H9 (cell line): ENCODE measurements around the gene ARHGEF39. TPM values are rescaled to one million over a fixed set of nuclear protein-coding genes. Genes with fewer than 3 reads are reported as not detected.

Source experiments
- DNase-seq: peaks from one replicate; pipeline ENCODE4 v3.0.0-alpha.2; 2017
- H2AFZ ChIP-seq: one replicate; pipeline ENCODE4 v1.6.1; 2013; ENCODE audit warnings: mild to moderate bottlenecking, low read length, control low read depth, moderate library complexity
- H2AK5ac ChIP-seq: 2 replicates; pipeline ENCODE4 v1.6.1; 2013; ENCODE audit warnings: low read length, control low read depth, mixed read lengths; ENCODE audit not compliant: insufficient read length
- H2BK120ac ChIP-seq: one replicate; pipeline ENCODE4 v1.6.1; 2013; ENCODE audit warnings: low read depth, mild to moderate bottlenecking, low read length, control low read depth, inconsistent platforms; ENCODE audit not compliant: poor library complexity, severe bottlenecking
- H2BK12ac ChIP-seq: 2 replicates; pipeline ENCODE4 v1.6.1; 2013; ENCODE audit warnings: low read length, control low read depth, mixed read lengths, low read depth; ENCODE audit not compliant: insufficient read length
- H2BK15ac ChIP-seq: 2 replicates; pipeline ENCODE4 v1.6.1; 2013; ENCODE audit warnings: low read depth, low read length, control low read depth
- H2BK20ac ChIP-seq: one replicate; pipeline ENCODE4 v1.6.1; 2013; ENCODE audit warnings: low read depth, mild to moderate bottlenecking, low read length, control low read depth, inconsistent platforms; ENCODE audit not compliant: poor library complexity, severe bottlenecking
- H2BK5ac ChIP-seq: 2 replicates; pipeline ENCODE4 v1.6.1; 2013; ENCODE audit warnings: low read length, control low read depth, mixed read lengths; ENCODE audit not compliant: insufficient read length
- H3K14ac ChIP-seq: 2 replicates; pipeline ENCODE4 v1.6.1; 2013; ENCODE audit warnings: low read length, control low read depth; ENCODE audit not compliant: insufficient read depth
- H3K18ac ChIP-seq: 2 replicates; pipeline ENCODE4 v1.6.1; 2013; ENCODE audit warnings: low read depth, mild to moderate bottlenecking, mixed read lengths, low read length, control low read depth; ENCODE audit not compliant: insufficient read length
- H3K23ac ChIP-seq: 2 replicates; pipeline ENCODE4 v1.6.1; 2013; ENCODE audit warnings: low read length, control low read depth, mixed read lengths, low read depth; ENCODE audit not compliant: insufficient read length
- H3K23me2 ChIP-seq: 2 replicates; pipeline ENCODE4 v1.6.1; 2013; ENCODE audit warnings: low read depth, mild to moderate bottlenecking, mixed read lengths, low read length, control low read depth; ENCODE audit not compliant: insufficient read length, poor library complexity, severe bottlenecking
- H3K27ac ChIP-seq: 2 replicates; pipeline ENCODE4 v1.5.1; 2013; ENCODE audit warnings: low read length, control low read depth, mixed read lengths, low read depth; ENCODE audit not compliant: insufficient read length
- H3K27me3 ChIP-seq: 2 replicates; pipeline ENCODE4 v1.6.1; 2013; ENCODE audit warnings: low read length, control low read depth, inconsistent platforms; ENCODE audit not compliant: insufficient read depth
- H3K4ac ChIP-seq: 2 replicates; pipeline ENCODE4 v1.6.1; 2013; ENCODE audit warnings: low read depth, mild to moderate bottlenecking, control low read depth, inconsistent platforms, low read length, moderate library complexity
- H3K4me1 ChIP-seq: 2 replicates; pipeline ENCODE4 v1.6.1; 2013; ENCODE audit warnings: low read length, control low read depth, inconsistent platforms; ENCODE audit not compliant: insufficient read depth
- H3K4me2 ChIP-seq: 2 replicates; pipeline ENCODE4 v1.6.1; 2013; ENCODE audit warnings: low read length, control low read depth, mixed read lengths; ENCODE audit not compliant: insufficient read length, insufficient read depth
- H3K56ac ChIP-seq: 2 replicates; pipeline ENCODE4 v1.6.1; 2013; ENCODE audit warnings: low read depth, mild to moderate bottlenecking, mixed read lengths, low read length, control low read depth; ENCODE audit not compliant: insufficient read length
- H3K79me1 ChIP-seq: 2 replicates; pipeline ENCODE4 v1.6.1; 2013; ENCODE audit warnings: low read depth, mild to moderate bottlenecking, moderate library complexity, low read length, control low read depth, inconsistent platforms; ENCODE audit not compliant: insufficient read depth, poor library complexity, severe bottlenecking
- H3K79me2 ChIP-seq: 2 replicates; pipeline ENCODE4 v1.6.1; 2013; ENCODE audit warnings: low read length, control low read depth, inconsistent platforms; ENCODE audit not compliant: insufficient read depth
- H3K9ac ChIP-seq: 2 replicates; pipeline ENCODE4 v1.6.1; 2013; ENCODE audit warnings: low read length, control low read depth, mixed read lengths; ENCODE audit not compliant: insufficient read length; ENCODE audit errors: extremely low read depth
- H3K9me3 ChIP-seq: one replicate; pipeline ENCODE4 v1.6.1; 2013; ENCODE audit warnings: low read depth, low read length, inconsistent platforms; ENCODE audit not compliant: control insufficient read depth
- H3T11ph ChIP-seq: one replicate; pipeline ENCODE4 v1.6.1; 2013; ENCODE audit warnings: mild to moderate bottlenecking, low read length, control low read depth, inconsistent platforms
- H4K20me1 ChIP-seq: one replicate; pipeline ENCODE4 v1.6.1; 2013; ENCODE audit not compliant: control insufficient read depth, insufficient read length, insufficient read depth
- H4K5ac ChIP-seq: 2 replicates; pipeline ENCODE4 v1.6.1; 2013; ENCODE audit warnings: low read depth, mild to moderate bottlenecking, mixed read lengths, low read length, control low read depth; ENCODE audit not compliant: insufficient read length
- H4K8ac ChIP-seq: replicated peaks from 2 replicates; pipeline ENCODE4 v1.6.1; 2013; ENCODE audit warnings: low read length, control low read depth, mixed read lengths, low read depth; ENCODE audit not compliant: insufficient read length
- H4K91ac ChIP-seq: 2 replicates; pipeline ENCODE4 v1.6.1; 2013; ENCODE audit warnings: low read depth, mild to moderate bottlenecking, moderate library complexity, mixed read lengths, low read length, control low read depth; ENCODE audit not compliant: insufficient read length
- H3K27ac Mint-ChIP-seq, 3 experiments: 2 replicates in 2 of 3; 3 replicates in 1 of 3; pipeline ENCODE4 v1.8.0; 2020 to 2021; ENCODE audit warnings: mixed read lengths in 3 of 3, mild to moderate bottlenecking in 1 of 3, moderate library complexity in 1 of 3
- H3K27me3 Mint-ChIP-seq: 2 replicates; pipeline ENCODE4 v1.8.0; 2021; ENCODE audit warnings: low read depth, mild to moderate bottlenecking, moderate library complexity, mixed read lengths
- H3K36me3 Mint-ChIP-seq, 3 experiments: 2 replicates in 2 of 3; 3 replicates in 1 of 3; pipeline ENCODE4 v1.8.0; 2020 to 2021; ENCODE audit warnings: low read depth in 3 of 3, mixed read lengths in 3 of 3; ENCODE audit not compliant: insufficient read depth in 1 of 3
- H3K4me1 Mint-ChIP-seq, 2 experiments: 2 replicates each; pipeline ENCODE4 v1.8.0; 2020; ENCODE audit warnings: mixed read lengths in 2 of 2
- H3K4me3 Mint-ChIP-seq, 2 experiments: 2 replicates in 1 of 2; 3 replicates in 1 of 2; pipeline ENCODE4 v1.8.0; 2020 to 2021; ENCODE audit warnings: mild to moderate bottlenecking in 2 of 2, mixed read lengths in 2 of 2, moderate library complexity in 1 of 2
- H3K9me3 Mint-ChIP-seq, 2 experiments: 2 replicates in 1 of 2; 3 replicates in 1 of 2; pipeline ENCODE4 v1.8.0; 2020; ENCODE audit warnings: mild to moderate bottlenecking in 2 of 2, mixed read lengths in 2 of 2, moderate library complexity in 1 of 2
- WGBS: extraction: QIAGEN DNeasy Blood & Tissue Kit; methylation state at CpG from one replicate; pipeline ENCODE4 v1.1.7; 2013; ENCODE audit warnings: missing lambda C conversion rate, low lambda C conversion rate, mixed read lengths; ENCODE audit not compliant: insufficient read length; ENCODE audit errors: extremely low coverage; 5-methylcytosine and 5-hydroxymethylcytosine counted together
- total RNA-seq: library from RNA; stranded (reverse); gene quantifications from 2 replicates; pipeline ENCODE4 v1.2.1, GENCODE V29; 2021
- TF ChIP-seq, protein P1 (sequence below): fragments of 200-600 bp; sonication (generic); conservative IDR thresholded peaks from 3 replicates; pipeline ENCODE4 v1.8.0; 2021; ENCODE audit warnings: antibody characterized with exemption, mild to moderate bottlenecking

Gene ARHGEF39
- total RNA-seq, 1 experiment from 2014 or later: 24.4 TPM

GRCh38 chr9:35702696-35703095 lies 37.7 kb upstream of the ARHGEF39 start:
- Histone ChIP-seq H4K91ac (no peak overlapping the region), H2BK5ac (no peak overlapping the region), H3K23me2 (no peaks in the 10 kb centered on the region), H2BK20ac (no peak overlapping the region), H3K4me1 (no peaks in the 10 kb centered on the region), H2BK15ac (no peak overlapping the region), H4K8ac (no peak overlapping the region), H4K20me1 (no peaks in the 10 kb centered on the region), H3K79me2 (no peaks in the 10 kb centered on the region), H4K5ac (no peak overlapping the region), H3T11ph (no peak overlapping the region), H3K79me1 (no peaks in the 10 kb centered on the region), H3K14ac (no peak overlapping the region), H3K27me3 (no peaks in the 10 kb centered on the region), H3K9me3 (no peaks in the 10 kb centered on the region), H3K56ac (no peak overlapping the region), H2AFZ (no peak overlapping the region), H3K9ac (no peak overlapping the region), H3K4me2 (no peak overlapping the region), H3K23ac (no peak overlapping the region), H2BK120ac (no peak overlapping the region), H3K18ac (no peak overlapping the region), H3K27ac (no peak overlapping the region), H2AK5ac (no peak overlapping the region), H2BK12ac (no peak overlapping the region), H3K4ac (no peak overlapping the region)
- peaks cover 0 to 41% (median 35%) of the 10 kb centered on the region in 3 experiments for H3K36me3 Mint-ChIP-seq
- no peak overlapping the region for H3K4me3 Mint-ChIP-seq
- H3K4me1 Mint-ChIP-seq: no peaks in the 10 kb centered on the region
- no peak overlapping the region for H3K27ac Mint-ChIP-seq
- H3K27me3 Mint-ChIP-seq: no peaks in the 10 kb centered on the region
- no peak for DNase-seq
- TF ChIP-seq, protein P1, sequence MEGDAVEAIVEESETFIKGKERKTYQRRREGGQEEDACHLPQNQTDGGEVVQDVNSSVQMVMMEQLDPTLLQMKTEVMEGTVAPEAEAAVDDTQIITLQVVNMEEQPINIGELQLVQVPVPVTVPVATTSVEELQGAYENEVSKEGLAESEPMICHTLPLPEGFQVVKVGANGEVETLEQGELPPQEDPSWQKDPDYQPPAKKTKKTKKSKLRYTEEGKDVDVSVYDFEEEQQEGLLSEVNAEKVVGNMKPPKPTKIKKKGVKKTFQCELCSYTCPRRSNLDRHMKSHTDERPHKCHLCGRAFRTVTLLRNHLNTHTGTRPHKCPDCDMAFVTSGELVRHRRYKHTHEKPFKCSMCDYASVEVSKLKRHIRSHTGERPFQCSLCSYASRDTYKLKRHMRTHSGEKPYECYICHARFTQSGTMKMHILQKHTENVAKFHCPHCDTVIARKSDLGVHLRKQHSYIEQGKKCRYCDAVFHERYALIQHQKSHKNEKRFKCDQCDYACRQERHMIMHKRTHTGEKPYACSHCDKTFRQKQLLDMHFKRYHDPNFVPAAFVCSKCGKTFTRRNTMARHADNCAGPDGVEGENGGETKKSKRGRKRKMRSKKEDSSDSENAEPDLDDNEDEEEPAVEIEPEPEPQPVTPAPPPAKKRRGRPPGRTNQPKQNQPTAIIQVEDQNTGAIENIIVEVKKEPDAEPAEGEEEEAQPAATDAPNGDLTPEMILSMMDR: no peak
- no peaks in the 10 kb centered on the region for H3K9me3 Mint-ChIP-seq
- WGBS: no CpG with 5 or more reads among the region's 7 CpGs
